ENCODE results near the gene SLC25A1. TPM values are rescaled to one million over a fixed set of nuclear protein-coding genes. Genes with fewer than 3 reads are reported as not detected.

The SLC25A1 gene
- total RNA-seq, 1 donor from 2014 or later: 97.9 TPM

- no peaks in the 10 kb centered on the region for H4K20me1 ChIP-seq (ENCODE audit: insufficient read depth, low read length)
- TF ChIP-seq CTCF (IDR thresholded peaks at IDR 0.05; ENCODE audit: insufficient read depth, low read depth, low read length): no peak
- H3K4me3 ChIP-seq (ENCODE audit: insufficient read depth, low read depth, low read length): no peak overlapping the region
- no peaks in the 10 kb centered on the region for H3K4me1 Mint-ChIP-seq (ENCODE audit: low read depth, unreplicated experiment)
- H3K4me3 Mint-ChIP-seq (ENCODE audit: unreplicated experiment): no peak overlapping the region
- H3K36me3 ChIP-seq (ENCODE audit: insufficient read depth, low read length): peaks cover 6% of the 10 kb centered on the region
- no peak overlapping the region for H2AFZ ChIP-seq (ENCODE audit: low read depth, low read length)
- no peaks in the 10 kb centered on the region for H3K4me1 ChIP-seq (ENCODE audit: insufficient read depth, low read length)
- H3K27me3 Mint-ChIP-seq (ENCODE audit: low read depth, unreplicated experiment): no peaks in the 10 kb centered on the region
- H3K9me3 Mint-ChIP-seq (ENCODE audit: unreplicated experiment): no peaks in the 10 kb centered on the region
- no peak overlapping the region for H3K9ac ChIP-seq (ENCODE audit: low read length)
- H3K27ac Mint-ChIP-seq (ENCODE audit: unreplicated experiment): no peak overlapping the region
- H3K79me2 ChIP-seq (ENCODE audit: insufficient read depth, low read length): no peaks in the 10 kb centered on the region
- FAIRE-seq: no peak
- no peak overlapping the region for H3K4me2 ChIP-seq (ENCODE audit: low read length)
- H3K27ac ChIP-seq (ENCODE audit: low read depth, low read length): no peak overlapping the region
- no peaks in the 10 kb centered on the region for H3K9me3 ChIP-seq (ENCODE audit: insufficient read depth, low read depth, low read length)
- H3K27me3 ChIP-seq (ENCODE audit: insufficient read depth, low read length): no peaks in the 10 kb centered on the region
- H3K36me3 Mint-ChIP-seq (ENCODE audit: low read depth, unreplicated experiment): peaks cover 48% of the 10 kb centered on the region
- DNase-seq (ENCODE audit: low read depth): no peak
Observed at GRCh38 chr22:19216579-19216978, 38.0 kb upstream of the SLC25A1 start.

- no peak overlapping the region for H3K9ac ChIP-seq (ENCODE audit: low read length)
- H3K9me3 ChIP-seq (ENCODE audit: insufficient read depth, low read depth, low read length): no peaks in the 10 kb centered on the region
- Mint-ChIP-seq H3K36me3 (ENCODE audit: low read depth, unreplicated experiment) (peaks cover 44% of the 10 kb centered on the region), H3K27me3 (ENCODE audit: low read depth, unreplicated experiment) (no peaks in the 10 kb centered on the region), H3K9me3 (ENCODE audit: unreplicated experiment) (no peaks in the 10 kb centered on the region), H3K27ac (ENCODE audit: unreplicated experiment) (no peak overlapping the region), H3K4me3 (ENCODE audit: unreplicated experiment) (no peak overlapping the region), H3K4me1 (ENCODE audit: low read depth, unreplicated experiment) (no peaks in the 10 kb centered on the region)
- H4K20me1 ChIP-seq (ENCODE audit: insufficient read depth, low read length): no peaks in the 10 kb centered on the region
- no peak overlapping the region for H2AFZ ChIP-seq (ENCODE audit: low read depth, low read length)
- TF ChIP-seq EZH2 (IDR thresholded peaks at IDR 0.05; ENCODE audit: insufficient read depth, low read length) (no peak), CTCF (IDR thresholded peaks at IDR 0.05; ENCODE audit: insufficient read depth, low read depth, low read length) (no peak)
- H3K36me3 ChIP-seq (ENCODE audit: insufficient read depth, low read length): peaks cover 2% of the 10 kb centered on the region
- no peak overlapping the region for H3K27ac ChIP-seq (ENCODE audit: low read depth, low read length)
- no peaks in the 10 kb centered on the region for H3K4me1 ChIP-seq (ENCODE audit: insufficient read depth, low read length)
- DNase-seq (ENCODE audit: low read depth) (no peak), FAIRE-seq (no peak)
- no peaks in the 10 kb centered on the region for H3K27me3 ChIP-seq (ENCODE audit: insufficient read depth, low read length)
- H3K4me2 ChIP-seq (ENCODE audit: low read length): no peak overlapping the region
- no peaks in the 10 kb centered on the region for H3K79me2 ChIP-seq (ENCODE audit: insufficient read depth, low read length)
- no peak overlapping the region for H3K4me3 ChIP-seq (ENCODE audit: insufficient read depth, low read depth, low read length)
Observed at GRCh38 chr22:19215360-19215759, 36.8 kb upstream of the SLC25A1 start.

GRCh38 chr22:19214078-19214473, 35.5 kb upstream of the SLC25A1 start:
- no peak for DNase-seq (ENCODE audit: low read depth)
- TF ChIP-seq CTCF (IDR thresholded peaks at IDR 0.05; ENCODE audit: insufficient read depth, low read depth, low read length): no peak
- no peaks in the 10 kb centered on the region for H4K20me1 ChIP-seq (ENCODE audit: insufficient read depth, low read length)
- no peaks in the 10 kb centered on the region for H3K36me3 ChIP-seq (ENCODE audit: insufficient read depth, low read length)
- no peak overlapping the region for H3K4me3 ChIP-seq (ENCODE audit: insufficient read depth, low read depth, low read length)
- Mint-ChIP-seq H3K27ac (ENCODE audit: unreplicated experiment) (no peak overlapping the region), H3K36me3 (ENCODE audit: low read depth, unreplicated experiment) (peaks cover 49% of the 10 kb centered on the region), H3K4me1 (ENCODE audit: low read depth, unreplicated experiment) (no peaks in the 10 kb centered on the region), H3K9me3 (ENCODE audit: unreplicated experiment) (no peaks in the 10 kb centered on the region), H3K4me3 (ENCODE audit: unreplicated experiment) (no peak overlapping the region), H3K27me3 (ENCODE audit: low read depth, unreplicated experiment) (no peaks in the 10 kb centered on the region)
- H3K79me2 ChIP-seq (ENCODE audit: insufficient read depth, low read length): no peaks in the 10 kb centered on the region
- H2AFZ ChIP-seq (ENCODE audit: low read depth, low read length): no peak overlapping the region
- no peaks in the 10 kb centered on the region for H3K4me1 ChIP-seq (ENCODE audit: insufficient read depth, low read length)
- H3K27ac ChIP-seq (ENCODE audit: low read depth, low read length): no peak overlapping the region
- no peak overlapping the region for H3K4me2 ChIP-seq (ENCODE audit: low read length)
- no peak for FAIRE-seq
- H3K9ac ChIP-seq (ENCODE audit: low read length): no peak overlapping the region
- no peaks in the 10 kb centered on the region for H3K9me3 ChIP-seq (ENCODE audit: insufficient read depth, low read depth, low read length)
- no peaks in the 10 kb centered on the region for H3K27me3 ChIP-seq (ENCODE audit: insufficient read depth, low read length)
